ENCODE measurements around the gene PTPRG.

PTPRG gene

GRCh38 chr3:62260655-62261054 lies 699.3 kb downstream of the PTPRG start:
- DNase-seq = no peak

DNA sequence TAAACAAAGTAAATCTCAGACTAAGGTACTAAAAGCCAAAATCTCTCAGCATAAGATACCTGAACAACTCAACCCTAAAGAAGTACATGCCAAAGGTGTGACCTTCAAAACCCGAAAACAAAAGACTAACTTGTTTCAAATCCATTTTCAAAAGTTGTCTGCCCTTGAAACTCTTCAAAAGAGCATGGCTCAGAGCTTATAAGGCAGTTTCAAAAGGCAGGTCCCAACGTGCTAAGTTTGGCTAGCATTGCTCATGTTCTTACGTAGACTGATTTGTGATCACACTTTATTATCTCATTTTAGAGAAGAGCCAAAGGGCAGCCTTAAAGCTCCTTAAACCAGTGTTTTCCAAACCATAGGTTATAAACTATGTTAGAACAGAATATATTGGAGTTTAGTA lies 699.8 kb downstream of the PTPRG start:
- DNase-seq = no peak

DNA sequence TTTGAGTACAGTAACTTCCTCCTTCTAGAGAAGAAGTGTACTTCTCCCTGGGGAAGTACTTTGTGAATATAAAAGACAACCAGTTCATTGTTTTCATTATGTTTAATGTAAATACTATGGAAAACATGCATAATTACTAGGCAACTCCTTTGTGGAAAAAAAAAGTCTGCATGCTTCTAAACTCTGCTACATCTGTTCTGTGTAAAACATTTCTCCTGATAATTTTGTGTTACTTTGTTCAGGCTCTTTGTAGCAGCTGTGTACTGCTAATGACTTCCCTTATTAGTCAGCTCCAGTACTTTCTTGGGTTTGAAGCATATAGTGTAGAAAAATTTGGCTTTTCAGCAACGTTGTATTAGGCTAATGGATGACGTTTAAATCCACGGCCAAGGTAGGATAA lies 700.4 kb downstream of the PTPRG start:
- DNase-seq = no peak

GRCh38 chr3:62265528-62265927 lies 704.2 kb downstream of the PTPRG start:
- DNase-seq = no peak

DNA sequence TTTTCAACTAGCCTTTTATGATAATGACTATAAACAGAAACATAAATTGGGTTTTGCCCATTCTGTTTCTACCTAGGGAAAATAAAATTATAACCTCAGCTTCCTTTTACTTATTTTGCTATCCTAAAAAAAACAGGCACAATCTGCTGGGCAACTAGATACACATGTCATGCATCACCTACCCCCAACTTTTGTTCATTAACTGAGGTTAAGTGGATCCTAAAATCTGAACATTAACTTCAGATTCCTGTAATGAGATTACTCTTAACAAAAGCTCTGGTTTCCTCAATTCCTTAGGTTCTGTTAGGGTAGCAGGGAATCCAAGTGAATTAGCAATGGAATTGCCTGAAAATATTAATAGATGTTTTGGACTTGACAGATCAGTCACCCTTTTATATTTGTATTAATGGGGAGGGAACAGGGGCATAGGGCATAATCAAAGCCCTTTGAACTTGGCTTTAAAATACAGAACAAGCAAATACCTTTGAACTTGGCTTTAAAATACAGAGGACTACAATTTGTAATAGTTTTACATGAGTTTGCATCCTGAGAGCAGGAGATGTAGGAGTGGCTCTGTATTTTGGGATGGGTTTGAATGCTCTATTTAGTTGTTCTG lies 705.4 kb downstream of the PTPRG start:
- no peak for DNase-seq

DNA sequence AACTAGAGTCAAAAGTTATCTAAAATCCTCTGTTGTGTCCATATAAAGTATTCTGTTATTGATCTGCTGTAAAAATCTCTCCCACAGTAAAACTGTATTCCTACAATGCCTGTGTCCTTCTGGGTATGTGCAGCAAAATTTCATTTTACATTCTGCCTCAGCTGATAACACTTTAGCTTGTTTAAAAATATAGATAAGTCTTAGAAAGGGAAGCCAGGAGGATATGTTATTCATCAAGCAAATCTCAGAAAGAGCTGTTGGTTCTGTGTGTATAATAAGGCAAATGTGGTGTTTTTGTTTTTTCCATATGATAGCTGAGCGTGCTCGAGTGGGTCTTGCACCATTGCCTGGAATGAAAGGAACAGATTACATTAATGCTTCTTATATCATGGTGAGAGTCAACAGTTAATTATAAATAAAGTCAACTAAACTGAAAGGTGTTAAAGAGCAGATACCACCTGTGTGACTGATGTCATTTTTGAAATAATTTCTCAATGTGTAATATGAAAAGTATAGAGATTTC lies 715.3 kb downstream of the PTPRG start:
- no peak for DNase-seq

DNA sequence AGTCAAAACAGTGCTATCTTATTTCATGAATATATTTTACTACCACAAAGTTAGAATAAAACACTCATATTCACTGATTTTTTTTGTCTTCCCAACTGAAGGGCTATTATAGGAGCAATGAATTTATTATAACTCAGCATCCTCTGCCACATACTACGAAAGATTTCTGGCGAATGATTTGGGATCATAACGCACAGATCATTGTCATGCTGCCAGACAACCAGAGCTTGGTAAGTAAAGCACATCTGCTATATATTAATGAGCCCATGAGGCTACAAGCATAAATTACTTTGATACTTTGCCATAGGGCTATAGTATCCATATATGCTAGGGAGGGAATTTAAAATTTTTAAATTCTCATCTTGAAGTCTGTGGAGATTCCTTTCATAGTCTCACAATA lies 716.1 kb downstream of the PTPRG start:
- peak; percentile 29 for DNase-seq

GRCh38 chr3:62277986-62278385 lies 716.6 kb downstream of the PTPRG start:
- DNase-seq = no peak

DNA sequence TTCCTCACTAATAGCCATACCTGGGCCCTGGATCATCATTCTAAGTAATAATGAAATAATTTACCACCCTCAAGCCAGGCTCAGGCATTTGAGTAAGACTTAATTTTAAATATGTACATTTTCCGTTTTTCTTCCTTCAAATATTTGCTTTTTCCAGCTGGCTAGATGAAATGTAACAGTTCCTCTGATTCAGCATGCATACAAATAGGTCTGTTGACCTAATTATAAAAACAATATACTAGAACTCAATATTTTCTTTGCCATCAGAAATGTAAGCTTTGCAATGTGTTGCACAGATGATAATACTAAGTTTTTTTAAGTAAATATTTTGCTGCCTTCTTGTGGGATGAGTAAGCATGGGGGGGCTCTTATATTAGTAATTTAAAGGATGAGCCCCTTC lies 720.4 kb downstream of the PTPRG start:
- no peak for DNase-seq

GRCh38 chr3:62284442-62284841 lies 723.1 kb downstream of the PTPRG start:
- no peak for DNase-seq

GRCh38 chr3:62287392-62287927 lies 726.1 kb downstream of the PTPRG start:
- DNase-seq = no peak

DNA sequence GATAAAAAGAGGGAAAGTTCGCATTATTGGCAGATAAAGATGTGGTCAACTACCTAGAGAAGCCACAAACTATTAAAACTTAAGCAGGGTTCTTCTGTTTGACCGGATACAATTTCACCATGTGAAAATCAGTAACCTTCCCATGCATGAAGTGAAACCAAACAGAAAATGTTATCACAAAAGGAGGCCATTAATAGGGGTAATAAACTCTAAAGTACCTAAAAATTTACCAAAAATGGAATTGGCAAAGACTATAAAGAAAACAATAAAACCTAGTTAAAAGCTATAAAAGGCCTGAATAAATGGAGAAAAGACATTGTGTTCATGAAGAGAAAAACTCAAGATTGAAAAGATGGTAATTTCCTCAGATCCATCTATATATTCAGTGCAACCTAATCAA lies 728.6 kb downstream of the PTPRG start:
- DNase-seq = no peak

- DNase-seq = no peak
Measured at GRCh38 chr3:62293051-62293780, 731.8 kb downstream of the PTPRG start.

- no peak for DNase-seq
Measured at GRCh38 chr3:62295571-62295970, 734.2 kb downstream of the PTPRG start.

DNA sequence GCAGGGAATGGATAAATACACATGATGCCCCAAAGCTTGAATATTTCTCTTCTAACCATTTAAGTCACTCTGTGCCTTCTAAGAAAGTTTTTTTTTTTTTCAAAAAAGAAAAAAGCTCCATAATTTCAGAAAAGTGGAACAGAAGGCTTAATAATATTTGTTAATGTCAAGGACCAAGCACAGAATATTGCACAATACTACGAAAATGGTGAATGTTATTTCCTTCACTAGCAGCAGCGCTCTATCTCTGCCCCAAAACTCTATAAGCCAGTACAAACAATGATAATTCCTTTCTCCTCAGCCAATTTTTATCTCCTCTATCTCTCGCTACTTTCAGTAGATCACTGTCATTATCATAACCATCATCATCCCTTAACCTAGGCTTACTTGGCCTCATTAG lies 739.2 kb downstream of the PTPRG start:
- DNase-seq = no peak

DNA sequence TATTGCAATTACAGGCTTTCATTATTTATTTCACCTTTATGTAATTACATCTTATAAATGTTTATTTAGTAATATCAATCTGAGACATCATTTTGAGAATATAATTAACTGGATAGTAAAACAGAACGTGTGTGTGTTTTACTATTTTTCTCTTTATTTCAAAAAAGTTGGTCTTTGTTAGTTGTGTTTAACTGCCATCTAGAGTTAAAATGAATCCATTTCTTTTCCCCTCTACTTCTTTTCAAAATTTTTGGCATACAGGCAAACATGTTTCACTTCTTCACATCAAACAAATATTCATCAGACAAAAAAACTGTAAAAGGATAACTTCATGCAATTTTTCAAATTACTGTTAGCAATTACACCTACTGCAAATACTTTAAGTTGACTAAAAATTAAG lies 750.8 kb downstream of the PTPRG start:
- no peak for DNase-seq

GRCh38 chr3:62316525-62316924 lies 755.2 kb downstream of the PTPRG start:
- no peak for DNase-seq

DNA sequence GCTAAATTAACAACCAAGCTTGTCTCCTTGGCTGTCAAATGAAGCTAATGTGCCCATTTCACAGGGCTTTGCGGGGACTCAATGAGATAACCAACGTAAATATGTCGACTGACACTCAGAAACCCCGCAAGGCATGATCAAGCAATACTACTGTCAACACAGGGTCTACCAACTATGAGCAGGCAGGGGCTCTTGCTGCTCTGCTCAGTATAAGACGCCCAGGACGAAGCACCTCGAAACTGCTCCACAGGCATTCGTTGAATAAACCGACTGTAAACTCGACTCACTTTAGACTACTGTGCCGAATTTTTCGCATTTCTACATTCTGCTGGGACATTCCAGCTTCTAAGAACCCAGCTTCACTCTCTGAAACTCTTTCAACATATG lies 757.0 kb downstream of the PTPRG start:
- DNase-seq = no peak

GRCh38 chr3:62318752-62319569 lies 757.6 kb downstream of the PTPRG start:
- peak; percentile 89 for DNase-seq

- DNase-seq = no peak
Measured at GRCh38 chr3:62319570-62320243, 758.3 kb downstream of the PTPRG start.

DNA sequence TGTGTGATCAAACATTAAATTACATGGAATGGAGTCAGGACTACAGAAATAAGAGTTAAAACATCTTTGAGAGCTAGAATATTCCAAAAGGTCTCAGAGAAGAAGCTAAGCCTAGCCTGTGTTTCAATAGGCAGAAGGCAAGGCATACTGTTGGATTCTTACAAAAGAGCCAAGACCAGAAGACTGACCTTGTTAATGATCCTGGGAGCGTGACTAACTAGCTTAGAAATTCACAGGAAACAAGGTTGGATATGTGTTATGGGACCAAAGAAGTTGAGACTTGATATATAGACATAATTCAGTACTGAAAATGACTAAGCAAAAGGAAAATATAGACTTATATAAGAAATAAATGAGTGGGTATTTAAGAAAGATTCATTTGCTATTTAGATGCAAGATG lies 761.9 kb downstream of the PTPRG start:
- DNase-seq = no peak

DNA sequence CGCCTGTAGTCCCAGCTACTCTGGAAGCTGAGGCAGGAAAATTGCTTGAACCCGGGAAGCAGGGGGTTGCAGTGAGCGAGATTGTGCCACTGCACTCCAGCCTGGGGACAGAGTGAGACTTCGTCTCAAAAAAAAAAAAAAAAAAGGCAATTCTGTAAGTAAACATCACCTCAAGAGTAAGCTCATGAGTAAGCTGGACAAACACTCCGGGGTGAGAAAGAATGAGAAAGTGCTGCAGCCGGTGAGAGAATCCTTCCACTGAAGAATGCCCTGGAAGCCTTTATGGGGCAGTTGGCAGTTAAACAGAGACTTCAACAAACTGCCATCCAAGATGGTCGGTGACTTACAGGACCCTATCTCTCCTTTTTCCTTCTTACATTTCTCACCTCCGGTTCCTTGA lies 764.5 kb downstream of the PTPRG start:
- DNase-seq = no peak

GRCh38 chr3:62329971-62330370 lies 768.6 kb downstream of the PTPRG start:
- DNase-seq = no peak
